GM18508 (cell line): ENCODE measurements around the gene CACNA2D3.

ENCODE experiments used
- ATAC-seq: cut with Tn5 transposase; IDR thresholded peaks from one replicate; pipeline ENCODE4 v1.9.1; 2021; ENCODE audit warnings: moderate number of reproducible peaks; ENCODE audit not compliant: insufficient read depth, unreplicated experiment

CACNA2D3 gene

DNA sequence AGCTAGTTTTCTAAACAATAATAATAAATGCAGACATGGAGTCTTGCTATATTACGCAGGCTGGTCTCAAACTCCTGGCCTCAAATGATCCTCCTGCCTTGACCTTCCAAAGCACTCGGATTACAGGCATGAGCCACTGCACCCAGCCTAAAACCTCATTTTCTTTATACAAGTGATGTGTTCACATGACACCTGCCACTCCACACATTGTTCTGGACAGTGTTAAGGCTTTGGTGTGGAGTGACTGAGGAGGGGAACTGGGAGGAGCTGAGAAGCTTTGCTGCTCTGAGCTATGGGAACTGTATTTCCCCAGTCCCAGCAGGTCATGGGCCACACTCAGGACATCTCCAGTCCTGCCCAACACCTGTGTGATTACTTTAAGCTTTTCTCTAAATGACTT is 425.5 kb downstream of the CACNA2D3 start:
- ATAC-seq: no peak

DNA sequence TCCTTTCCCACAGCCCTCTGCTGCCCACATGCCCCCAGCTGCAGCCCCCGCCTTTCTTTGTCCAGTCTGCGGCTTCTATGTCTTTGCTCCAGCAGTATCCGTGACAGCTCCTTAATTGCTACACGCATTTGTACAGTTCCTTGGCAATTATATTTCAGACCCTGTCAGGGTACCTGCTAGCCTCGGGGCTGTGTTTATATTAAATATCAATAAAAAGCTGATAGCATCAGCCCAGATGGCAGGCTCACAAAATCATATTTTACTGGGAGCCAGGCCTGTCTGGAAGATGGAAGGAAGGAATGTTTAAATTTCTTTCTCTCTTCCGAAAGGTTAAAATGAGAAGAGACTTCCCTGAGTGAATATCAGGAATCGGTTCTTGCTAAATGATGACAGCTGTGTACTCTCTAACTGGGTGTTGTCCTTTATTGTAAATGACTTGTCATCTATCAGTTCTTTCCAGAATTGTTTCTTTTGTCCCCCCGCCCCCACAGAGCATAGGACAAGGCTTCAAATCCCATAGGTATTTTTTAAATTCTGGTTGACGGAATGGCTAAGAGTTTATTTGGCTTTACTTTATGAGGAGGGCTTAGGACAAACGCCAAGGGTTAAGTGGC is 427.4 kb downstream of the CACNA2D3 start:
- no peak for ATAC-seq

DNA sequence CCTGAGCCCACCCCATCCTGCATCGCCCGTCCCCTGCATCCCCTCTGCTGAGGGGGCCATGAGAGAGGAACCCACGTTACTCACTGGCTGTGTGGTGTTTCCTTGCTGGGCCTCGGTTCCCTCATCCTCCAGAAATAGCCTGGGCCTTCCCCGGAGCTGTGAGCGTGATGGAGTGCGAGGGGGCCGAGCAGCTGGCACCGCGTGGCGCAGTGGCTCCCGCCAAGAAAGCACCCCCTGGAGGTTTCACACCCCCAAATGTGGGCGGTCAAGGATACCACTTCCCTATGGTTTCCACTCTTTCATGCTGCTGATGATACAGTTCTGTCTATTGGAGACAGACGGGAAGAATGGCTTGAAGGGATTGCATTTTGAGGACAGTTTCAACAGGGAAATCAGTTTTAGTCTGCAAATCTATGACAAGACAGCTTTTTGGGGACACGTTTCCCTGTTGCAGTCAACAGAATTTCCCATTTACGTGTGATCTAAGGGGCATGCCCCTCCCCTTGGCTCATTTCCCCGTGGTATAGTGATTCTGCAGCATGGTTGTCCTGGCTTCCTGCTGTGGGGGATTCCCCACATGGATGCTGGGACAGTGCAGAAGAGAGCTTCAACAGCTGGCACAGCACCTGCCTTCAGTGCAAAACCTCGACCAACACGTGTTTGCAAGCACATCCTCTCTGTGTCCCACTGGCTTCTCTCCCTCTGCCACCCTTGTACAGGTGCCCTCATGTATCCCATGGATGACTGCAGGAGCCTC is 428.0 kb downstream of the CACNA2D3 start:
- no peak for ATAC-seq

DNA sequence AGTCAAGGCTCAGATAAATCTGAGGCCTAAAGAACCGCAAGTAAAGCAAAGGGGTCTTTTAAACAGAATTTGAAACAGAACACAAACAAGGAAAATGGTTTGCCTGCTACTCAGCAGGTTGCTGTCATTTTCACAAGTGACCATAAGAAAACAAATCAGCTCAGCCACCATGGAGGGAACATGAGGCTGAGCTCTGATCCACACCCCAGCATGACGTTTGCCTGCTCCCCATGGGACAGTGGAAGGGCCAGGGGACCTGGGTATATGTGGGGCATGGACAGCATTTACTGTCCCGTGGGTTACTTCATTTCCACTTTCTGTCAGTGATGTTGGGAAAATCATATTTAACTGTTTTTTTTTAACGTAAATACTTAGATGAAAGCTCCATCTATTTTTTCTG is 434.3 kb downstream of the CACNA2D3 start:
- no peak for ATAC-seq

DNA sequence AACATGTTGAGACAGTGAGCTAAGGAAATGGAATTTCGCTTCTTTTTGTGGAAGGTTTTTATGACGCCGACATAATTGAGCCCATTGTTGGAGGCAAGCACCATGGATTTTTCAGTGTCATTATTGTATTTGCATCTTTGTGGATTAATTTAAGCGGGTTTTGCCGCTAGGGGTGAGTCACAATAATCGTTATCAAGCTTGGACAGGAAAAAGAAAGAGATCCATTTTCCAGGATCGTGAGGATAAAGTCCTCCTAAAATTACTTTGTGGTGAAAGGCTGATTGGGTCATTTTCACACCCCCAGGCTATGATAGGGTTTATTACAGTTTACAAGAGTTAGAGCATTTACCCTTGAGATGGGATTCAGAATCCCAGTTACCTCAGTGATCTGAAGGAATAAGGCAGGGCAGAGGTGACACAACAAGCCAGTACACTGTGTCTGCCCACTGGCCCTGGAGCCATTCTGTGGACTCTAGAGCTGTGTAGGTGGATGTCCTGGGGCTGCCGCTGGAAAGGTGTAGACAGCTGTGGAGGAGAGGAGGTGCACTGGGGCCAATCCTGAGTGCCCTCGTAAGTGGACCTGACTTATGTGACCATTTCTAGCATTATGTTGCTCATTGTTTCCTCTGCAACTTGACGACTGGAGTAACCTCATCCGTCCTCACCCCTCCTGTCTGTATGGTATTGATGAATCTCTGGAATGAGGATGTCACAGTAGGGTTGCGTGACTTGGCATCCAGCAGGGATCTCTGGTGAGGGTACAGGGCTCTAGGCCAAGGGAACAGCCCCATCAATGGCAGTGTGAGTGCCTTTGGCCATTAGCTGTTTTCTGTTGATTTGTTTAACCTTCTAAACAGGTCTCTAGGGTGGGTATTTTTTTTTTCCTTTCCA is 435.4 kb downstream of the CACNA2D3 start:
- no peak for ATAC-seq

DNA sequence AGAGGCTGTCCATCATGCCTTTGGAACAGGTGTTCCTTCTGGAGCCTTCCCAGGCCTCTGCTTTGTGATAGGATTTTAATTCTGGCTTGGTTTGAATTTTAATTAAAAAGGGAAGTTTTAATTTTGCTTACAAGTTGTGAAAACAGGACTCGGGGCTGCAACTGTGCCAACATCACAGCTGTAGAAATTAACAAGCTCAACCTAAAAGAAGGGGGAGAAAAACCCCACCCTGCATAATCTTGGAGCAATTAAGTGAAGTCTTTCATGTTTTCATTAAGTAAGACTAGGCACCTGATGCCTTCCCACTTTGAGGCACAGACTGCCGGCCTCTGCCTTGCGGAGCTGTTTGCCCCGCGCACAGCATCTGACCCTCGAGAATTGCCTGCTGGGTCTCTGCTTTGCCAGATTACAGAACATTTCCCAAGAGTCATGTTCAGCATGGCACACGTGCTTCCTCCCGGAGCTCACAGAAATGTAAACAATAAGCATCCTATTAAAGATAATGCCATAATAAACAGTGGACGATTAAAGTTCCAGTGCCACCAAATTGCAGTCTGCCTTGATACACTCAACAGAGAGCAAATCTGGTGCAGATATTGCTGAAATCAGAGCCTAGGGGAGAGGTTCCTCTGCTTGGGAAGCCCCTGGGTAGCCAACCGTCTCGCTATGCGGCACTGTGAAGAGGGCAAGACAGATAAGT is 441.3 kb downstream of the CACNA2D3 start:
- ATAC-seq: no peak

DNA sequence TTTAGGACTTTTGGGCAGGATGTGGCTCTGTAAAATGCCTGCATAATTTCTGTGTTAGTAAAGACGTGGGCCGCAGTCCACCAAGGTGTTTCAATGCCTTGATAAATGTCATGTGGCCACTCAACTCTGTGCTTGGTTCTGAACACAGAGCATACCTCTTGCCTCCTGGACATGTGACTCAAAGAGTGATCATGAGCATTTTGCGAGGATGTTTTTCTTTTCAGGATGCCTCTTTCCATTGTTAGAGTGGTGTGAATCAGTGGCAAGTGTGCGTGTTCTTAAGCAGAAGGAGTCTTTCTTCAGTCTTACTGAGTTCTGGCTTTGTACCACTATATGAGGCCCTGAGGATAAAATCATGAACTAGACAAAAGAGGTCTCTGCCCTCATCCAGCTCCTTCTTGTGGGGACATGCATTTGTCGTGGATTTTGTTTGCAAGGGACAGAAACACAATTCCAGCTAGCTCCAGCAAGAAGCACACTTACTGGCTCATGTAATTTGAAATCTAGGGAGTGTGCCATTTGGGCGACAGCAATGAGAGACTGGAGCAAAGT is 442.1 kb downstream of the CACNA2D3 start:
- no peak for ATAC-seq

DNA sequence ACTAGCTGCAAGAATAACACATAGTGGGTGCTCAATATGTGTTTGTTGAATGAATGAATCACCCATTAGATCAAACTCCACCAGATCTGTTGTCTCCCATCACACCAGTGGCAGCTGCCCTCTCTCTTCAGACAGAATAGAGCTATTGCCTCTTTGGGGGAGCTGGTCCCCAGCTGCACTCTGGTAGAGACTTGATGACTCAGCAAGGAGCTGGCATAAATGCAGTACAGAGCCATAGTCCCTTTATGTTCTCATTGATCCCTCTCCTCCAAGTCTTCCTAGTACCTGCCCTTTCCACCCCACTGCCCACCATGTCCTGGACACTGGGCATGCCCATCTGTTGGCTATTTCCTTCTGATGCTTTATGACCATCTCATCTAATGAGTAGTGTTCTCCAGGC is 443.6 kb downstream of the CACNA2D3 start:
- ATAC-seq: no peak

DNA sequence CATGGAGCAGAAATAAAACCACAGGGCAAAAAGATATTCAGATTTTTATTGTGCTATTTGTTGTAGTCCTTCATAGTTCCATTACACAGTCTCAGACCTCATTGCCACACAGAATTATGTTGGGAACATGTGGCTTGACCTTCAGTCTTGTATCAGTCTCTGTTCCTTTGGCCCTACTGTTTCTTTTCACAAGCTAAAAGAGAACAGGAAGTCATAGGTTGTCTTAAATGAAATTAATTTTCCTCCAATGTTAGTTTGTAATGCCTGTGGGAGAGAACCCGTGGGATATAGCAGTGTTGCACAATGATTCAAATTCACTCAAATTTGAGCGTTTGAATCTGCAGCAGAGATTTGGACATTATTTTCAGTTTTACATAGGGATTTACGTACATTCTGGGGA is 445.6 kb downstream of the CACNA2D3 start:
- no peak for ATAC-seq

DNA sequence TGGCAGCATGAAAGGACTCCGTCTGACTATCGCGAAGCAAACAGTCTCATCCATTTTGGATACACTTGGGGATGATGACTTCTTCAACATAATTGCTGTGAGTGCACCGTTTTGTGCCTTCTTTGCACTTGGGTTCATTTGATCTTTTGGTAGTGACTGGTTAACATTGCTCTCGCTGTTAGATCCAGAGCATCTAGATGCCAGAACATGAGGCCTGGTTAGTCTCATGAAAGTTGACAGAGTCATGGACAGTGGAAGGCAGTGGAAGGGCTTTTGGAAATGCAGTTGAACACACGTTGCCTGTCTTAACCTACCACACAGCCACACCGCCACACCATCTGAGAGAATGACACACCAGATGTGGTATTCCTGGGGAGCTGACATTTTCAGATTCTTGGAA is 447.7 kb downstream of the CACNA2D3 start:
- no peak for ATAC-seq

DNA sequence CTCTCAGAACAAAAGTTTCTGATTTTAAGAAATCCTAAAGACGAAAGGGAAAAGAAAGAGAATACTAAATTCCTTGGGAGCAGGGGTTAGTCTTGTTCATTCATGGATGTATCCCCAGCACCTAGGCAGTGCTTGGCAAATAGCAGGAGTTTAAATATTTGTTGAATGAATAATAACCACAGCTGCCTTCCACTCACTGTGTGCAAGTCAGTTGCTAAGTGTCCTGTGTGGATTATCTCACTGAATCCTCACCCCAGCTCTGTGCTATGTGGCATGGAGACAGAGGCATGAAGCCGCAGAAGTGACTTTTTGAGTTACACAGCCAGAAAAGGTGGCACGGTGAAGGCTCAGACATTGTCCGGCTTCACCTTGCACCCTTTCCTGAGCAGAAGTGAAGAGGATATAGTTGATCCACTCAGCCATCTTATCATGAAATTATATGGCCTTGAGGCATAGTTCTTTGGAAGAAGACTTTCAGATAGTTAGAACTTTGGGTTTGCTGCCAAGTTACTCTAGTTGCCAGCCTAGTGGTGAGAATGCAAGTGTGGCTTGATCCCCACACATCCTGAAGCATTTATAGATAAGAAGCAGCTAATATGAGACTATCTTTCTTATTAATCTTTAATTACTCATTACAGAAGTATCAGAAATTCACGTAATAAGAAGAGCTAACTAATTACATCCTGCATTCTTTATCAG is 450.0 kb downstream of the CACNA2D3 start:
- no peak for ATAC-seq

DNA sequence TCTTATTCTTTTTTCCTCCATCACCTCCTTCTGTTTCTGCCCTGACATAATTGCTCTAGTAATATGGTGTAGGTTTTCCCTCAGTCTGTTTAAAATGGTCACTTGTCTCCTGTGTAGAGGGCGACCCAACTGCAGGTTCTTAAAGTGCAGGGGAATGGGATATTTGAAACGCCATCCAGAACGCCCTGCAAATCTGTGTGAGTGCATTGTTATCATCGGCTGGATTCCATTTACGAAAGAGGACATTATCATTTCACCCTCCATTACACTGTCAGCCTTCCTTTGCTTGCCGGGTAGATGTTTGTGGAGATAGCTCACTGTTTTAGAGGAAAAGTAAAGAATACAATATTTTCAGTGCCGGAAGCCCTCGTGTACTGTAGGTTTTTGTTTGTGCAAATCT is 451.5 kb downstream of the CACNA2D3 start:
- ATAC-seq: no peak

DNA sequence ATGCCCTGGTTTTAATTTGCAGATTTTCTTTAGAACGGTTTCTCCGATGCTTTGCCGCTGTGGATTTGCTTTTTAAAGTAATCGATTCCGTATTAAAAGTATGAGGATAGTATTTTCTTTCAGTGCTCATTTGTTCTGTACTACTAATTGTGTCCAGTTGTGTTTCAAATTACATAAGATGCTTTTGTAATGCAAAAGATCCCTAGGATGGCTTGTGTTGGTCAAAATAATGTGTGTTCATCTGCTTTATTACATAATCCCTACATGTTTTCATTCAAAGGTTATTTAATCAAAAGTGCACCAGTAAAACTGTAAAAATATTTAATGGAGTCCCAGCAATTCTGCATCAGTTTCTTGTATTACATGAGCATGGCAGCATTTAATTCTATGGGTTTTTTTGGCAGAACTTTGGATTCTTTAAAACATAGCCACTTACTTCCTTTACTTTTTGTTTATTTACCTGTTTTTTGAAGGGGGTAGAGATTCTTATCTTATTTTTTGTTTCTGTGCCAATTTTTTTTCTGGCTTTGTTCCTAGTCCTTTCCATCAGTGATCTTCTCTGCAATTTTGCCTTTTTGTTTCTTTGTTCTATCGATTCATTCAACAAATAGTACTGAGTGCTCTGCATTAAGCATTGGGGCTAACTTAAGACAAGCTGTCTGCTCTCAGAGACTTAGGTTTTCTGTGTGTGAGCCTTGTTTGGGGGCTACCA is 452.7 kb downstream of the CACNA2D3 start:
- no peak for ATAC-seq

DNA sequence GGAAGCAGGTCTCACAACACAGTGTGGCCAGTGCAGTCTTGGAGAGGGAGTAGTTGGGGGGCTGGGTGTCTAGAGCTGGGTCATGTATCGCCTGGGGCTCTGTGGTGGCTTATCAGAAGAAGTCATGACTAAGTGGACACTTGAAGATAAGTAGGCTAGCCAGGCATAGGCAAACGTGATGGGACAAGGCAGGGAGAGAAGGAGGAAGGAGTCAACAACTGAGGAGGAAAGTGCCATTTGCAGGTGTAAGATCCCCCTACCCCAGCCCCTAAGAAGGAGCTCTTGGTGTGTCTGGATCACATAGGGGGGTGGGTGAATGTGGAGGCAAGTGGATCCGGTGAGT is 453.2 kb downstream of the CACNA2D3 start:
- ATAC-seq: no peak

DNA sequence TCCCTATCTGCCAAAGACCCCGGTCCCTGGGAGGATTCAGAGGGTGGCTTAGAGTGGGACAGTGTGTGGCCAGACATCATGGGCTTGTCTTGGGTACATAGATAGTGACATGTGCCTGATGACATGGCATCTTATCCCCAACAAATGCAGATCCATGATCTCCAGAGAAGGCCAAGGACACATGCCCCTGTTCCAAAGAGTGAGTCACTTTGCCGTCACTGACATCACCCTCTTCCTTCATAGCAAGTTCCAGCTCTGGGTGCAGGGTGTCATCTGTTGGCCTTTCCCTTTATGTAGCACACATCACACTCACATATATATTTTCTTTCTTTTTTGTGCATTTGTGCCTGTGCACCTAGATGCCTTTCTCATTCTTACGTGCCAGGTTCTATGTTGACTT is 455.0 kb downstream of the CACNA2D3 start:
- ATAC-seq: no peak

DNA sequence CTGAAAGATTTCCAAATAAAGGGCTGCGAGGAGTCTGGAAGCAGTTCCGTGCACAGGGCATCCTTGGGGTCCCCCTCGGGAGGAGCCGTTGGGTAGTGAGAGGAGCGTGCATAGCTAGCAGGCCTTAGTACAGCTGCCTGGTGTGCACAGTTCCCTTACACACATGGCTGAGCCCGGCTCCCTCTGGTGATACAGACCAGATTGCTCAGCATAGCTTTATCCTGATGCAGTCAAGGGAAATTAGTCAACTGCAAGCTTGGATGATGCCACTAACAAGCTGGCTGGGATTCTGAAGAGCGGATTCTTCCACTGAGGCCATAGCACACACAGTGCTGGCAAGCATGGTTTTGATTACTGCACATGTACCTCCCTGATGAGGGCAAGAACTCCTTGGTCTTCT is 456.1 kb downstream of the CACNA2D3 start:
- ATAC-seq: no peak

DNA sequence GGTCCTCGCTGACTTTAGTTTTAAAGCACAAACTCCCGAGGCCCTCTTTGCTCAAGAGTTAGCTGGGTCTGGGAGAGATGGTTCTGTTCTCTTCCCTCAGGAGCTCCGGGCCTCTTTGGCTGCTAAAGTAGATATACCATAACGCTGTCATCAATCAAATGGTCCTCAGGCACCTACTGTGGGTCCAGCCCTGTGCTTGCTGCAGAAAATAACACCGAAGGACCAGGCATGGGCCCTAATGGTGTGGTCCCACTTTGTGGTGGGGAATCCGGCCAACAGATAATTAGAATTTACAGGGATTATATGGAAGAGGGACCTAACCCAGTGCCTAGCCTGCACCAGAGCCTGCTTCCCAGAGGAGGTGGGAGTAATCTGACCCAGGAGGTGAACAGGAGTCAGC is 458.1 kb downstream of the CACNA2D3 start:
- ATAC-seq: no peak

DNA sequence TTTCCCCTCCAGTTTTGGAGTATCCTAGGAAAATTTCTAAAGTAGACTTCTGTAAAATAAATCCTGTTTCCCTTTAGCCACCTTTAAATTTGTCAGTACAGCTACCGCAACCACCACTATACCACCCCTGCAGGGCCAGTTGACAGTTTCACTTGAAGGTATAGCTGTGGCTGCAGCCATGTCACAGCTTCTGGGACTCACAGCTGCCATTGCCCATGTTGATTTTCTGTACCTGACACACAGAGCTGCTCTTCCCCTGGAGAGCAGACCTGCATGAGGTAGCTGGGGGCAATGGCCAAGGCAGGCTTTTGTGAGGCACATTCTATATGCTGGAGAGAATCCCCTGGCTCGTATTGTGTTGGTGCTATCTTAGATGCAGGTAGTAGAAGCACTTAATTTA is 460.1 kb downstream of the CACNA2D3 start:
- no peak for ATAC-seq

DNA sequence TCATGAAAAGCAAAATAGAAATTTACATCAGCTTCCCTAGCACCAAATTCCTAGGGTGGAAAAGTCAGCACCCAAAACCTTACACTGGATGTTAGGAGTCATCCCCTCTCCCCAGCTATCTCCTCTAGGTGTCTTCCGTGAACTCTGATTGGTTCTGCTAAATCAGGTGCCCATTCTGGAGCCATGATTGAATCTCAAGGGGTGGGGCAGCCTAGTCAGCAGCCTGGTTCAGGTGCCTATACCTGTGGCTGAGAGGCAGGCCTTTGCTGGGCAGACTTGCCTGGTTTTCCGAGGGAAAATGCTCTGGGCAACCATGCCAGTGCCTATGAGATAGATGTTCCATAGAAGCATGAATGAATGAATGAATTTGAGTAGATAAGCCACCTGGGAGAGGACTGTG is 468.8 kb downstream of the CACNA2D3 start:
- no peak for ATAC-seq
